HG03520 (cell line): ENCODE results near the gene NOX3.
"Not testable (repeated sequence)": the region's sequence is repeated elsewhere in the genome, so short reads cannot be mapped to it uniquely, and the experiment has no call there.

Experiments used
- ATAC-seq: cut with Tn5 transposase; IDR thresholded peaks from one replicate; pipeline ENCODE4 v1.9.1; 2021; ENCODE audit warnings: mild to moderate bottlenecking, moderate library complexity; ENCODE audit not compliant: unreplicated experiment

NOX3 gene

GRCh38 chr6:155377061-155377460, 78.6 kb downstream of the NOX3 start:
- no peak for ATAC-seq

- ATAC-seq, result no peak
Observed at GRCh38 chr6:155375801-155376200, 79.8 kb downstream of the NOX3 start.

GRCh38 chr6:155374681-155375080, 81.0 kb downstream of the NOX3 start:
- no peak for ATAC-seq

GRCh38 chr6:155373276-155373675, 82.4 kb downstream of the NOX3 start:
- ATAC-seq, result no peak

GRCh38 chr6:155372256-155372655, 83.4 kb downstream of the NOX3 start:
- ATAC-seq, result no peak

GRCh38 chr6:155371230-155371629, 84.4 kb downstream of the NOX3 start:
- ATAC-seq, result no peak

- ATAC-seq, result no peak
Observed at GRCh38 chr6:155366325-155366724, 89.3 kb downstream of the NOX3 start.

- ATAC-seq, result no peak
Observed at GRCh38 chr6:155364844-155365437, 90.7 kb downstream of the NOX3 start.

GRCh38 chr6:155364021-155364420, 91.6 kb downstream of the NOX3 start:
- ATAC-seq, result not testable (repeated sequence)

- ATAC-seq, result not testable (repeated sequence)
Observed at GRCh38 chr6:155362968-155363632, 92.5 kb downstream of the NOX3 start.

GRCh38 chr6:155354167-155354566, 101.5 kb downstream of the NOX3 start:
- no peak for ATAC-seq

- no peak for ATAC-seq
Observed at GRCh38 chr6:155352811-155353210, 102.8 kb downstream of the NOX3 start.

GRCh38 chr6:155352130-155352420, 103.6 kb downstream of the NOX3 start:
- no peak for ATAC-seq

GRCh38 chr6:155351273-155352129, 104.1 kb downstream of the NOX3 start:
- peak; percentile 97 for ATAC-seq

- no peak for ATAC-seq
Observed at GRCh38 chr6:155349956-155350355, 105.7 kb downstream of the NOX3 start.

- no peak for ATAC-seq
Observed at GRCh38 chr6:155349129-155349528, 106.5 kb downstream of the NOX3 start.

GRCh38 chr6:155347800-155348199, 107.8 kb downstream of the NOX3 start:
- ATAC-seq, result no peak

- ATAC-seq, result no peak
Observed at GRCh38 chr6:155346957-155347356, 108.7 kb downstream of the NOX3 start.
